GM12864 (cell line): ENCODE measurements around the gene PLXNA2.

ENCODE experiments used
- DNase-seq: peaks from one replicate; pipeline ENCODE4 v3.0.0-alpha.2; 2011; ENCODE audit warnings: low read depth
- H3K4me3 ChIP-seq: 2 replicates; pipeline ENCODE4 v1.5.1; 2011; ENCODE audit warnings: mild to moderate bottlenecking, low read depth, low read length, control low read depth
- CTCF ChIP-seq: IDR thresholded peaks from 2 replicates; pipeline ENCODE4 v1.5.1; 2011; ENCODE audit warnings: low read depth, mild to moderate bottlenecking, moderate library complexity, low read length, control low read depth, inconsistent platforms; ENCODE audit errors: missing control alignments

PLXNA2 gene

GRCh38 chr1:208265122-208265469 lies 20.9 kb upstream of the PLXNA2 start:
- H3K4me3 ChIP-seq: no peak overlapping the region
- DNase-seq: no peak
- no peak for TF ChIP-seq CTCF

- no peak for DNase-seq
- H3K4me3 ChIP-seq: no peak overlapping the region
Observed at GRCh38 chr1:208264469-208265121, 20.4 kb upstream of the PLXNA2 start.

GRCh38 chr1:208261874-208262273 lies 17.7 kb upstream of the PLXNA2 start:
- no peak overlapping the region for H3K4me3 ChIP-seq
- no peak for TF ChIP-seq CTCF
- no peak for DNase-seq

More at GRCh38 chr1:208264469-208265121, 20.4 kb upstream of the PLXNA2 start:
- TF ChIP-seq CTCF: no peak

- no peak for DNase-seq
- no peak overlapping the region for H3K4me3 ChIP-seq
- TF ChIP-seq CTCF: no peak
Observed at GRCh38 chr1:208258277-208258676, 14.1 kb upstream of the PLXNA2 start.

- TF ChIP-seq CTCF: no peak
- no peak for DNase-seq
- no peak overlapping the region for H3K4me3 ChIP-seq
Observed at GRCh38 chr1:208257351-208257750, 13.2 kb upstream of the PLXNA2 start.

- TF ChIP-seq CTCF: no peak
- no peak for DNase-seq
Observed at GRCh38 chr1:208256556-208256955, 12.4 kb upstream of the PLXNA2 start.

GRCh38 chr1:208256091-208256490 lies 11.9 kb upstream of the PLXNA2 start:
- DNase-seq: no peak
- TF ChIP-seq CTCF: no peak
- H3K4me3 ChIP-seq: no peak overlapping the region

More at GRCh38 chr1:208256556-208256955, 12.4 kb upstream of the PLXNA2 start:
- H3K4me3 ChIP-seq: no peak overlapping the region
